OCI-LY1 (cell line): Measurements from ENCODE around the gene IL16.

Source experiments
- H2AFZ ChIP-seq: fragments of 200-600 bp; sonication (generic), shearing (Covaris generic); 2 replicates; pipeline ENCODE4 v1.6.0; 2014; ENCODE audit warnings: antibody characterized with exemption, mild to moderate bottlenecking, low read length
- H3F3A ChIP-seq: fragments of 200-600 bp; sonication (generic), shearing (Covaris generic); 2 replicates; pipeline ENCODE4 v1.6.0; 2014; ENCODE audit warnings: mild to moderate bottlenecking, antibody characterized with exemption, low read length, moderate library complexity; ENCODE audit not compliant: insufficient read depth
- H3K27ac ChIP-seq: fragments of 200-600 bp; sonication (generic); 2 replicates; pipeline ENCODE4 v1.5.1; 2014; ENCODE audit warnings: low read length, mixed run types, mild to moderate bottlenecking, low read depth; ENCODE audit not compliant: poor library complexity, severe bottlenecking
- H3K27me3 ChIP-seq: fragments of 200-600 bp; sonication (generic); 2 replicates; pipeline ENCODE4 v1.6.0; 2014; ENCODE audit warnings: antibody characterized with exemption, mild to moderate bottlenecking, low read length, moderate library complexity; ENCODE audit not compliant: insufficient read depth
- H3K36me3 ChIP-seq: fragments of 200-600 bp; sonication (generic); 2 replicates; pipeline ENCODE4 v1.6.1; 2014; ENCODE audit warnings: mild to moderate bottlenecking, antibody characterized with exemption, low read length, moderate library complexity, mixed read lengths; ENCODE audit not compliant: insufficient read depth
- H3K4me1 ChIP-seq: fragments of 200-600 bp; sonication (generic); 2 replicates; pipeline ENCODE4 v1.5.1; 2014; ENCODE audit warnings: mild to moderate bottlenecking, low read length, moderate library complexity; ENCODE audit not compliant: insufficient read depth, severe bottlenecking
- H3K4me2 ChIP-seq: fragments of 200-600 bp; sonication (generic), shearing (Covaris generic); 2 replicates; pipeline ENCODE4 v1.6.1; 2014; ENCODE audit warnings: low read length
- H3K4me3 ChIP-seq: fragments of 200-600 bp; sonication (generic); 2 replicates; pipeline ENCODE4 v1.5.1; 2014; ENCODE audit warnings: low read length, low read depth, mild to moderate bottlenecking, mixed read lengths; ENCODE audit not compliant: poor library complexity, severe bottlenecking
- H3K79me2 ChIP-seq: fragments of 200-600 bp; shearing (Covaris generic); 2 replicates; pipeline ENCODE4 v1.6.1; 2016; ENCODE audit warnings: mixed run types, low read length, mixed read lengths; ENCODE audit not compliant: insufficient read depth
- H3K9ac ChIP-seq: fragments of 200-600 bp; sonication (generic), shearing (Covaris generic); 2 replicates; pipeline ENCODE4 v1.6.1; 2014; ENCODE audit warnings: mild to moderate bottlenecking, low read length, mixed read lengths
- H3K9me2 ChIP-seq: fragments of 200-600 bp; sonication (generic), shearing (Covaris generic); 2 replicates; pipeline ENCODE4 v1.6.1; 2014; ENCODE audit warnings: low read depth, mild to moderate bottlenecking, low read length, mixed read lengths
- H3K9me3 ChIP-seq: fragments of 200-600 bp; shearing (Covaris generic); 2 replicates; pipeline ENCODE4 v1.6.1; 2014; ENCODE audit warnings: low read length, mixed read lengths
- H4K20me1 ChIP-seq: fragments of 200-600 bp; sonication (generic), shearing (Covaris generic); 2 replicates; pipeline ENCODE4 v1.6.0; 2016; ENCODE audit warnings: mild to moderate bottlenecking, low read length; ENCODE audit not compliant: insufficient read depth
- EZH2 ChIP-seq: fragments of 200-600 bp; sonication (generic), shearing (Covaris generic); IDR thresholded peaks from 2 replicates; pipeline ENCODE4 v1.8.0; 2017; ENCODE audit warnings: borderline replicate concordance, mixed run types, mild to moderate bottlenecking, antibody characterized with exemption, low read length, moderate library complexity, mixed read lengths
- TF ChIP-seq, protein P1 (sequence below): fragments of 200-600 bp; sonication (generic), shearing (Covaris generic); IDR thresholded peaks from 2 replicates; pipeline ENCODE4 v1.5.1; 2017; ENCODE audit warnings: mild to moderate bottlenecking, antibody characterized with exemption, low read length, moderate library complexity, mixed read lengths

IL16 gene

DNA sequence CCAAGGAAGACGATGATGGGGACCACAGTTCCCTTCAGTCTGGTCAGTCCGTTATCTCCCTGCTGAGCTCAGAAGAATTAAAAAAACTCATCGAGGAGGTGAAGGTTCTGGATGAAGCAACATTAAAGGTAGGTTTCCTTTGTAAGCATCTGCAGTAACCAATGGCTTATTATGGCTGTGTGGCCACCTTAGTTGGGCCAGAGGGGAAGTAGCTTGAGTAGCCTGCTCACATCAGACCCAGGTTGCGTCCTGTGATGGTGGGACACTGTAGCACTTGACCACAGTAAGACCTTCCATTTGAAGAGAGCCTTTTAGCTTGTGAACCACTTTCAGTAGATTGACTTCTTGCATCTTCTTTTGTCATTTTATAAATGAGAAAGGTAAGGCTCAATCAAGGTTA, 104.7 kb downstream of the IL16 start:
- no peaks in the 10 kb centered on the region for H3K27me3 ChIP-seq
- no peaks in the 10 kb centered on the region for H3K9me3 ChIP-seq
- no peak overlapping the region; the same call in 1 of the 2 replicates for H3K9ac ChIP-seq
- H3K4me2 ChIP-seq = peak overlapping the region; percentile 89
- H2AFZ ChIP-seq = no peak overlapping the region
- H3K4me3 ChIP-seq = peak overlapping the region; percentile 68
- H4K20me1 ChIP-seq = no peaks in the 10 kb centered on the region
- no peak for TF ChIP-seq EZH2
- TF ChIP-seq, protein P1, sequence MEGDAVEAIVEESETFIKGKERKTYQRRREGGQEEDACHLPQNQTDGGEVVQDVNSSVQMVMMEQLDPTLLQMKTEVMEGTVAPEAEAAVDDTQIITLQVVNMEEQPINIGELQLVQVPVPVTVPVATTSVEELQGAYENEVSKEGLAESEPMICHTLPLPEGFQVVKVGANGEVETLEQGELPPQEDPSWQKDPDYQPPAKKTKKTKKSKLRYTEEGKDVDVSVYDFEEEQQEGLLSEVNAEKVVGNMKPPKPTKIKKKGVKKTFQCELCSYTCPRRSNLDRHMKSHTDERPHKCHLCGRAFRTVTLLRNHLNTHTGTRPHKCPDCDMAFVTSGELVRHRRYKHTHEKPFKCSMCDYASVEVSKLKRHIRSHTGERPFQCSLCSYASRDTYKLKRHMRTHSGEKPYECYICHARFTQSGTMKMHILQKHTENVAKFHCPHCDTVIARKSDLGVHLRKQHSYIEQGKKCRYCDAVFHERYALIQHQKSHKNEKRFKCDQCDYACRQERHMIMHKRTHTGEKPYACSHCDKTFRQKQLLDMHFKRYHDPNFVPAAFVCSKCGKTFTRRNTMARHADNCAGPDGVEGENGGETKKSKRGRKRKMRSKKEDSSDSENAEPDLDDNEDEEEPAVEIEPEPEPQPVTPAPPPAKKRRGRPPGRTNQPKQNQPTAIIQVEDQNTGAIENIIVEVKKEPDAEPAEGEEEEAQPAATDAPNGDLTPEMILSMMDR = no peak
- peaks cover 73% of the 10 kb centered on the region for H3K36me3 ChIP-seq
- peak overlapping the region; percentile 96 for H3K27ac ChIP-seq
- H3F3A ChIP-seq = no peaks in the 10 kb centered on the region
- peaks cover 84% of the 10 kb centered on the region for H3K4me1 ChIP-seq
- peaks cover 15% of the 10 kb centered on the region for H3K79me2 ChIP-seq
- no peaks in the 10 kb centered on the region for H3K9me2 ChIP-seq

DNA sequence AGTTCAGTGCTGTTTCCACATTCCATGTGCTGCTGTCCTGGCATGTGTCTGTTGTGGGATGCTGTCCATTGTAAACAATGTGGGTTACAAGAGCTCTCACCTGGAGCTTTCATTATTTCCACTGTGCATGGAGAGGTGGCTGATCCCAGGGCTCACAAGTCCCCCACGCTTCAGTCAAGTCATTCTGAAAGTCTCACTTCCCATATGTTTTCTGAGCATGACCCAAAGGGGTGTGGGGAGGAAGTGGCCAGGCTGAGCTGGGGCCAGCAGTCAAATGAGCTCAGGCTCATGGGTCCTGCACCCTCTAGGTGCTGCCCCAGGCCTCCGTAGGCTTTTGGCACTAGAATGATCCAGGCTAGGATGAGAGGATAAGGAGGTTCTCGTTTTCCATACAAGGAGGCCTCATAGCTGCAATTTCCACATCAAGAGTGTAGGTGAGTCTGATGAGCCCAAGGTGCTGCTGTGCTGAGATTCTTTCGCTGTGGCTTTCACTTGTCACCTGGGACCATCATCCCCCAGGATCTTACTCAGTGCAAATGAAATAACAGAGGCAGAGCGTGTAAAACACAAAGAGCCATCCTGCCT, 105.2 kb downstream of the IL16 start:
- Histone ChIP-seq H3K79me2 (peaks cover 14% of the 10 kb centered on the region), H3F3A (no peaks in the 10 kb centered on the region), H3K4me3 (peak overlapping the region; percentile 68), H4K20me1 (no peaks in the 10 kb centered on the region), H3K4me1 (peaks cover 79% of the 10 kb centered on the region), H3K9me3 (no peaks in the 10 kb centered on the region), H3K9ac (peak overlapping the region; percentile 5; the same call in 1 of the 2 replicates), H3K9me2 (no peaks in the 10 kb centered on the region), H2AFZ (no peak overlapping the region), H3K27ac (peak overlapping the region; percentile 96), H3K27me3 (no peaks in the 10 kb centered on the region), H3K4me2 (peak overlapping the region; percentile 89), H3K36me3 (peaks cover 79% of the 10 kb centered on the region)
- TF ChIP-seq, protein P1 = no peak
- TF ChIP-seq EZH2 = no peak

DNA sequence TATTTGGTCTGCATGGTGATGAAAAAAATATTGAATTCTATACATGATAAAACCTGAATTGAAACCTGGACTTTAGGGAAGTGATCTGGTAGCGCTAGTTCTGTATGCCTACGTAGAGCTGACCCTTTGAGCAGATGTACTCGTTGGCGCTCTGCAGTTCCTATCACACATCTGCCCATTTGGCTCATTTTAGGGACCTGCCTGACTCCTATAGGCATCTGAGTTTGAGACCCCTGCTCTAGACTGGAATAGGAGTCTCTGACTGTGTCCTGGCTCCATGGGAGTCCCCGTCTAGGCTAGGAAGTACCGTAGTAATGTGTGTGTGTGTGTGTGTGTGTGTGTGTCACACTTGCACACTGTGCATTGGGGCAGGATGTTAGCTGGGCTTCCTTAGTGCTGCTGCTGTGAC, 106.0 kb downstream of the IL16 start:
- no peaks in the 10 kb centered on the region for H3K9me3 ChIP-seq
- peaks cover 87% of the 10 kb centered on the region for H3K36me3 ChIP-seq
- peak overlapping the region; percentile 96 for H3K27ac ChIP-seq
- TF ChIP-seq, protein P1 = no peak
- TF ChIP-seq EZH2 = no peak
- peaks cover 6% of the 10 kb centered on the region for H3K79me2 ChIP-seq
- H2AFZ ChIP-seq = no peak overlapping the region
- H3K4me3 ChIP-seq = peak overlapping the region; percentile 68
- H3K9ac ChIP-seq = no peak overlapping the region; the same call in 1 of the 2 replicates
- H3K4me1 ChIP-seq = peaks cover 72% of the 10 kb centered on the region
- H3K4me2 ChIP-seq = peak overlapping the region; percentile 89
- H3F3A ChIP-seq = no peaks in the 10 kb centered on the region
- no peaks in the 10 kb centered on the region for H3K9me2 ChIP-seq
- no peaks in the 10 kb centered on the region for H4K20me1 ChIP-seq
- H3K27me3 ChIP-seq = no peaks in the 10 kb centered on the region
